Endometrium (tissue), 2 donors: ENCODE measurements around the gene CLEC12A.

ENCODE experiments used
- FAIRE-seq: peaks from 2 replicates; lab custom pipeline; 2012; peaks lifted over from hg19 to GRCh38; lab: Jason Lieb, UNC
- donor health status: control.
- donor health status: control.

CLEC12A gene

GRCh38 chr12:10033783-10034545 lies 62.8 kb downstream of the CLEC12A start:
- FAIRE-seq = no peak
